Testis (tissue), 2 donors: ENCODE results near the gene UBXN6.

Source experiments
- CTCF ChIP-seq, 3 experiments: fragments of 450-650 bp in 2 of 3; fragments of 200-600 bp in 1 of 3; sonication (generic) in 1 of 3; IDR thresholded peaks; one replicate each; pipeline ENCODE4 v1.5.1; 2016 to 2019; ENCODE audit warnings: antibody characterized with exemption in 3 of 3, mild to moderate bottlenecking in 2 of 3, moderate library complexity in 1 of 3
- POLR2A ChIP-seq: fragments of 450-650 bp; IDR thresholded peaks from one replicate; pipeline ENCODE4 v1.6.1; 2017; ENCODE audit warnings: antibody characterized with exemption, mild to moderate bottlenecking, moderate library complexity

- TF ChIP-seq CTCF (IDR thresholded peaks at IDR 0.05) (no peak), POLR2A (no peak)
Measured at GRCh38 chr19:4405977-4406376, 51.6 kb downstream of the UBXN6 start.
